HEK293 (cell line): ENCODE measurements around the gene KPNA4.

Source experiments
- EGR2 ChIP-seq: fragments of 450-650 bp; formaldehyde crosslinking; IDR thresholded peaks from 2 replicates; pipeline ENCODE4 v1.5.1; 2016; ENCODE audit warnings: low read depth, missing biosample characterization, missing genetic modification characterization
- PRDM1 ChIP-seq: fragments of 450-650 bp; formaldehyde crosslinking; IDR thresholded peaks from 2 replicates; pipeline ENCODE4; 2016; ENCODE audit warnings: missing biosample characterization, missing genetic modification characterization
- ZNF398 ChIP-seq: fragments of 450-650 bp; formaldehyde crosslinking; IDR thresholded peaks from 2 replicates; pipeline ENCODE4 v1.5.1; 2017; ENCODE audit warnings: missing biosample characterization, missing genetic modification characterization

GRCh38 chr3:160538895-160539294 lies 26.5 kb downstream of the KPNA4 start:
- peak; percentile 66 for TF ChIP-seq PRDM1
- TF ChIP-seq ZNF398 (tag by site-specific recombination) = no peak
- no peak for TF ChIP-seq EGR2 (tag by site-specific recombination)
